Measurements from ENCODE around the gene CLDN18.

Gene CLDN18

GRCh38 chr3:138059261-138059660, 49.3 kb downstream of the CLDN18 start:
- no peak overlapping the region for H3K4me3 ChIP-seq (ENCODE audit: low read depth in 1 of 5, low read length in 5 of 5)

GRCh38 chr3:138060792-138061191, 50.8 kb downstream of the CLDN18 start:
- Histone ChIP-seq H3K36me3 (ENCODE audit: control insufficient read depth in 5 of 5, insufficient read depth in 5 of 5, low read length in 5 of 5) (peaks cover 15 to 52% (median 45%) of the 10 kb centered on the region in 5 donors), H3K9me3 (ENCODE audit: control insufficient read depth in 5 of 5, low read length in 5 of 5) (no peaks in the 10 kb centered on the region), H3K9ac (ENCODE audit: low read length in 5 of 5) (no peak overlapping the region), H3K4me3 (ENCODE audit: low read depth in 1 of 5, low read length in 5 of 5) (no peak overlapping the region), H3K27me3 (ENCODE audit: control insufficient read depth in 5 of 5, insufficient read depth in 4 of 5, low read length in 5 of 5) (no peaks in the 10 kb centered on the region), H3K4me1 (ENCODE audit: control insufficient read depth in 5 of 5, insufficient read depth in 5 of 5, low read length in 5 of 5) (peaks cover 0 to 10% (median 5%) of the 10 kb centered on the region in 5 donors), H3K27ac (ENCODE audit: low read depth, low read length) (no peak overlapping the region)

More at GRCh38 chr3:138059261-138059660, 49.3 kb downstream of the CLDN18 start:
- peaks cover 0 to 15% (median 5%) of the 10 kb centered on the region in 5 donors for H3K4me1 ChIP-seq (ENCODE audit: control insufficient read depth in 5 of 5, insufficient read depth in 5 of 5, low read length in 5 of 5)
- H3K36me3 ChIP-seq (ENCODE audit: control insufficient read depth in 5 of 5, insufficient read depth in 5 of 5, low read length in 5 of 5) = peaks cover 9 to 37% (median 31%) of the 10 kb centered on the region in 5 donors
- no peak overlapping the region for H3K27ac ChIP-seq (ENCODE audit: low read depth, low read length)
- H3K9me3 ChIP-seq (ENCODE audit: control insufficient read depth in 5 of 5, low read length in 5 of 5) = no peaks in the 10 kb centered on the region
- no peak overlapping the region for H3K9ac ChIP-seq (ENCODE audit: low read length in 5 of 5)
- no peaks in the 10 kb centered on the region for H3K27me3 ChIP-seq (ENCODE audit: control insufficient read depth in 5 of 5, insufficient read depth in 4 of 5, low read length in 5 of 5)

GRCh38 chr3:138062037-138062436, 52.1 kb downstream of the CLDN18 start:
- H3K36me3 ChIP-seq (ENCODE audit: control insufficient read depth in 5 of 5, insufficient read depth in 5 of 5, low read length in 5 of 5) = peaks cover 18 to 64% (median 57%) of the 10 kb centered on the region in 5 donors
- H3K4me1 ChIP-seq (ENCODE audit: control insufficient read depth in 5 of 5, insufficient read depth in 5 of 5, low read length in 5 of 5) = peaks cover 0 to 10% (median 5%) of the 10 kb centered on the region in 5 donors
- H3K4me3 ChIP-seq (ENCODE audit: low read depth in 1 of 5, low read length in 5 of 5) = no peak overlapping the region
- no peaks in the 10 kb centered on the region for H3K9me3 ChIP-seq (ENCODE audit: control insufficient read depth in 5 of 5, low read length in 5 of 5)
- H3K27ac ChIP-seq (ENCODE audit: low read depth, low read length) = no peak overlapping the region
- no peak overlapping the region for H3K9ac ChIP-seq (ENCODE audit: low read length in 5 of 5)
- no peaks in the 10 kb centered on the region for H3K27me3 ChIP-seq (ENCODE audit: control insufficient read depth in 5 of 5, insufficient read depth in 4 of 5, low read length in 5 of 5)

- Histone ChIP-seq H3K9me3 (ENCODE audit: control insufficient read depth in 5 of 5, low read length in 5 of 5) (no peaks in the 10 kb centered on the region), H3K27me3 (ENCODE audit: control insufficient read depth in 5 of 5, insufficient read depth in 4 of 5, low read length in 5 of 5) (no peaks in the 10 kb centered on the region), H3K4me1 (ENCODE audit: control insufficient read depth in 5 of 5, insufficient read depth in 5 of 5, low read length in 5 of 5) (peaks cover 0 to 10% (median 5%) of the 10 kb centered on the region in 5 donors), H3K9ac (ENCODE audit: low read length in 5 of 5) (no peak overlapping the region), H3K36me3 (ENCODE audit: control insufficient read depth in 5 of 5, insufficient read depth in 5 of 5, low read length in 5 of 5) (peaks cover 18 to 70% (median 62%) of the 10 kb centered on the region in 5 donors), H3K4me3 (ENCODE audit: low read depth in 1 of 5, low read length in 5 of 5) (no peak overlapping the region), H3K27ac (ENCODE audit: low read depth, low read length) (no peak overlapping the region)
Observed at GRCh38 chr3:138062626-138063025, 52.7 kb downstream of the CLDN18 start.

DNA sequence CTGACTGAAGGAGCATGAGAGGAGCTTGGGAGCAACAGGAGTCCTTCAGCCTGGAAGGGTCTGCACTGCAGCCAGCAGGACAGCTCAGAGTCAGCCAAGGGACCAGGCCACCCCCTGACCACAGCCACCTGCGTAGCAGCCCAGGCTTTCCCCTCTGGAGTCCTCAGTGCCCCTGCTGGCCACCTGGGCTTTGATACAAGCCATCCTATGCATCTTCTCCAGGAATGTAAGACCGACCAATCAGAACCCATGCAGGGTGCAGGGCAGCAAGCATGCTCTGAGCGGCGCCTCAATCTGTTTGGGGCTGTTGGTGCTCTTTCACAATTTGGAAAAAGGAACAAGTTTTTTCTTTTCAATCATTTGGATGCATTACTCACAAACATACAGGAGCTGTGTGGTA, 53.5 kb downstream of the CLDN18 start:
- peaks cover 18 to 78% (median 69%) of the 10 kb centered on the region in 5 donors for H3K36me3 ChIP-seq (ENCODE audit: control insufficient read depth in 5 of 5, insufficient read depth in 5 of 5, low read length in 5 of 5)
- H3K27me3 ChIP-seq (ENCODE audit: control insufficient read depth in 5 of 5, insufficient read depth in 4 of 5, low read length in 5 of 5) = no peaks in the 10 kb centered on the region
- no peak overlapping the region for H3K9ac ChIP-seq (ENCODE audit: low read length in 5 of 5)
- no peak overlapping the region for H3K27ac ChIP-seq (ENCODE audit: low read depth, low read length)
- H3K9me3 ChIP-seq (ENCODE audit: control insufficient read depth in 5 of 5, low read length in 5 of 5) = no peaks in the 10 kb centered on the region
- H3K4me3 ChIP-seq (ENCODE audit: low read depth in 1 of 5, low read length in 5 of 5) = no peak overlapping the region
- peaks cover 0 to 10% (median 5%) of the 10 kb centered on the region in 5 donors for H3K4me1 ChIP-seq (ENCODE audit: control insufficient read depth in 5 of 5, insufficient read depth in 5 of 5, low read length in 5 of 5)

GRCh38 chr3:138065949-138066348, 56.0 kb downstream of the CLDN18 start:
- H3K9ac ChIP-seq (ENCODE audit: low read length in 5 of 5) = no peak overlapping the region
- H3K4me3 ChIP-seq (ENCODE audit: low read depth in 1 of 5, low read length in 5 of 5) = no peak overlapping the region
- H3K36me3 ChIP-seq (ENCODE audit: control insufficient read depth in 5 of 5, insufficient read depth in 5 of 5, low read length in 5 of 5) = peaks cover 13 to 82% (median 79%) of the 10 kb centered on the region in 5 donors
- H3K4me1 ChIP-seq (ENCODE audit: control insufficient read depth in 5 of 5, insufficient read depth in 5 of 5, low read length in 5 of 5) = peaks cover 0 to 3% (median 0%) of the 10 kb centered on the region in 5 donors
- no peaks in the 10 kb centered on the region for H3K27me3 ChIP-seq (ENCODE audit: control insufficient read depth in 5 of 5, insufficient read depth in 4 of 5, low read length in 5 of 5)
- H3K9me3 ChIP-seq (ENCODE audit: control insufficient read depth in 5 of 5, low read length in 5 of 5) = no peaks in the 10 kb centered on the region
- H3K27ac ChIP-seq (ENCODE audit: low read depth, low read length) = no peak overlapping the region

DNA sequence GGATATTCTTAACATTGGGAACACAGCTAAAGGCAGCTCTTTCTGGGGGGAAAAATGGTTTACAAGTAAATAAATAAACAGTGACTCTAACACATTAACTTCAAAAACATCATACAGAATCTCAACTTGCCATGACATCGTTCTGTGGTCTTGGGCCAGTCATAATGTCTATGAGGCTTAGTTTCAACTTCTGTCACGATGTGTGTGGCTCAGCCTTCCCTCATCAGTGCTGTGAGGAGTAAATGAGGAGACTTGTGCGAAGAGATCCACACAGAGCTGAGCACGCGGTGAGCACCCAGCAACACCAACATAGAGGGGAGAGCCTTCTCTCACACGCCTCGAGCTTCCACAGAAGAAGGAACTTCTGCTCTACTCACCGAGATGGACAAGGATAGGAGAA, 56.4 kb downstream of the CLDN18 start:
- Histone ChIP-seq H3K36me3 (ENCODE audit: control insufficient read depth in 5 of 5, insufficient read depth in 5 of 5, low read length in 5 of 5) (peaks cover 13 to 85% (median 79%) of the 10 kb centered on the region in 5 donors), H3K4me1 (ENCODE audit: control insufficient read depth in 5 of 5, insufficient read depth in 5 of 5, low read length in 5 of 5) (peaks cover 0 to 3% (median 0%) of the 10 kb centered on the region in 5 donors), H3K27ac (ENCODE audit: low read depth, low read length) (no peak overlapping the region), H3K27me3 (ENCODE audit: control insufficient read depth in 5 of 5, insufficient read depth in 4 of 5, low read length in 5 of 5) (no peaks in the 10 kb centered on the region), H3K4me3 (ENCODE audit: low read depth in 1 of 5, low read length in 5 of 5) (no peak overlapping the region), H3K9me3 (ENCODE audit: control insufficient read depth in 5 of 5, low read length in 5 of 5) (no peaks in the 10 kb centered on the region), H3K9ac (ENCODE audit: low read length in 5 of 5) (no peak overlapping the region)

DNA sequence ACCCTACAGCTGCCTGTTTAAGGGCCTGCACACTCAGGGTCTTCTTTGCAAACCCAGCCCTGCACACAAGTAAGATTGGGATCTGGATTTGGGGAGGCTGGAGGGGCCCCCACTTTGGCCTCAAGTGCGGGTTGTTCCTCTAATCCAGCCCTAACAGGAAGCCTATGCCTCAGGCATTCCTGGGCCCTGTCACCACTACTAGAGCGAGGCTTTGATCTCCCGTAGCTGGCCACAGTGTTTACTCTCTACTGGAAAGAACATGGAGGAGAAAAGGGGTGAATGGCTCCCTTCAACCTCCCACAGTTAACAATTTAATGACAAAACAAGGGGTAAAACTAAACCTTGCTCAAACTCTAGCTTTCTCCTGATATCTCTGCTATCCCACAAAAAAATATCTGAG, 57.0 kb downstream of the CLDN18 start:
- Histone ChIP-seq H3K27me3 (ENCODE audit: control insufficient read depth in 5 of 5, insufficient read depth in 4 of 5, low read length in 5 of 5) (no peaks in the 10 kb centered on the region), H3K27ac (ENCODE audit: low read depth, low read length) (no peak overlapping the region), H3K36me3 (ENCODE audit: control insufficient read depth in 5 of 5, insufficient read depth in 5 of 5, low read length in 5 of 5) (peaks cover 13 to 86% (median 81%) of the 10 kb centered on the region in 5 donors), H3K9me3 (ENCODE audit: control insufficient read depth in 5 of 5, low read length in 5 of 5) (no peaks in the 10 kb centered on the region), H3K4me1 (ENCODE audit: control insufficient read depth in 5 of 5, insufficient read depth in 5 of 5, low read length in 5 of 5) (peaks cover 0 to 3% (median 0%) of the 10 kb centered on the region in 5 donors), H3K9ac (ENCODE audit: low read length in 5 of 5) (no peak overlapping the region), H3K4me3 (ENCODE audit: low read depth in 1 of 5, low read length in 5 of 5) (no peak overlapping the region)

DNA sequence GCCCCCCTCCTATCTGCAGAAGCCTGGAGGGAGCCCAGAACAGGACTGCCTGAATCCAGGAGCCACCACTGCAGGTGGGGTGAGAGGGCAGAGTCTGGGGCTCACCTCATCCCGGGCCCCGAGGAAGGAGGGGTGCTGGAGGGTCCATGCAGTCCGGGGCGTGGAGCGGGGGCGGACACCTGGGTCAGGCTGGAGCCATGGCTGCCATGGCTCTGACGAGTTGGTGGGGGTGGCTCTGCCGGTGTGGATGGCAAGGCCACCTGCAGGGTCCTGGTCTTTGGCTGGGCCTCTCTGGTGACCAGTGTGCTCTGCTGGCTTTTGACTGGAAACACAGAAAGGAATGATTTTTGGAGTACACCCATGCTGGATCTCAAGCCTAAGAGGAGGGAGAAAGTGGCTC, 58.1 kb downstream of the CLDN18 start:
- H3K9ac ChIP-seq (ENCODE audit: low read length in 5 of 5) = no peak overlapping the region
- H3K4me1 ChIP-seq (ENCODE audit: control insufficient read depth in 5 of 5, insufficient read depth in 5 of 5, low read length in 5 of 5) = peaks cover 0 to 9% (median 6%) of the 10 kb centered on the region in 5 donors
- H3K4me3 ChIP-seq (ENCODE audit: low read depth in 1 of 5, low read length in 5 of 5) = no peak overlapping the region
- no peak overlapping the region for H3K27ac ChIP-seq (ENCODE audit: low read depth, low read length)
- peaks cover 13 to 80% (median 75%) of the 10 kb centered on the region in 5 donors for H3K36me3 ChIP-seq (ENCODE audit: control insufficient read depth in 5 of 5, insufficient read depth in 5 of 5, low read length in 5 of 5)
- no peaks in the 10 kb centered on the region for H3K27me3 ChIP-seq (ENCODE audit: control insufficient read depth in 5 of 5, insufficient read depth in 4 of 5, low read length in 5 of 5)
- H3K9me3 ChIP-seq (ENCODE audit: control insufficient read depth in 5 of 5, low read length in 5 of 5) = no peaks in the 10 kb centered on the region

GRCh38 chr3:138068579-138069174, 58.7 kb downstream of the CLDN18 start:
- no peaks in the 10 kb centered on the region for H3K27me3 ChIP-seq (ENCODE audit: control insufficient read depth in 5 of 5, insufficient read depth in 4 of 5, low read length in 5 of 5)
- no peaks in the 10 kb centered on the region for H3K9me3 ChIP-seq (ENCODE audit: control insufficient read depth in 5 of 5, low read length in 5 of 5)
- H3K4me3 ChIP-seq (ENCODE audit: low read depth in 1 of 5, low read length in 5 of 5) = no peak overlapping the region
- H3K36me3 ChIP-seq (ENCODE audit: control insufficient read depth in 5 of 5, insufficient read depth in 5 of 5, low read length in 5 of 5) = peaks cover 13 to 75% (median 69%) of the 10 kb centered on the region in 5 donors
- H3K27ac ChIP-seq (ENCODE audit: low read depth, low read length) = no peak overlapping the region
- H3K9ac ChIP-seq (ENCODE audit: low read length in 5 of 5) = no peak overlapping the region
- peaks cover 0 to 9% (median 6%) of the 10 kb centered on the region in 5 donors for H3K4me1 ChIP-seq (ENCODE audit: control insufficient read depth in 5 of 5, insufficient read depth in 5 of 5, low read length in 5 of 5)

All from subcutaneous abdominal adipose tissue (tissue), 5 donors.